Cardiac muscle cell (in vitro differentiated cells and primary cell): Measurements from ENCODE around the gene SENP8. TPM values are rescaled to one million over a fixed set of nuclear protein-coding genes. Genes with fewer than 3 reads are reported as not detected.

Experiments
- DNase-seq, 2 donors: peaks; one replicate each; pipeline versions ENCODE4 v3.0.0 to v3.0.0-alpha.2; 2010 to 2017; ENCODE audit warnings: low read depth in 1 of 2, low spot score in 1 of 2
- H3K27ac ChIP-seq: fragments of 200-600 bp; sonication (generic); 2 replicates; pipeline ENCODE4 v1.5.1; 2016
- H3K27me3 ChIP-seq: fragments of 200-600 bp; sonication (generic); 2 replicates; pipeline ENCODE4 v1.6.0; 2016; ENCODE audit warnings: control low read depth
- H3K36me3 ChIP-seq: fragments of 200-600 bp; sonication (generic); 2 replicates; pipeline ENCODE4 v1.5.1; 2016; ENCODE audit warnings: control low read depth
- H3K4me1 ChIP-seq: fragments of 200-600 bp; sonication (generic); 2 replicates; pipeline ENCODE4 v1.8.1; 2017; ENCODE audit warnings: low read depth, mild to moderate bottlenecking, mixed run types
- H3K4me3 ChIP-seq: fragments of 200-600 bp; sonication (generic); 2 replicates; pipeline ENCODE4 v1.5.1; 2016; ENCODE audit warnings: mild to moderate bottlenecking
- H3K9me3 ChIP-seq: fragments of 200-600 bp; sonication (generic); 2 replicates; pipeline ENCODE4 v1.5.1; 2017; ENCODE audit warnings: low read depth, mild to moderate bottlenecking, control low read depth
- CTCF ChIP-seq: IDR thresholded peaks from 2 replicates; pipeline ENCODE4 v1.5.1; 2012; ENCODE audit warnings: low read depth, mild to moderate bottlenecking, low read length
- polyA plus RNA-seq: library from polyadenylated mRNA; unstranded; fragments of >200 nt; fragmentation: Nextera tagmentation; extraction: Ambion mirVana; gene quantifications from 2 replicates; pipeline ENCODE4 v1.2.1, GENCODE V29; 2016
- total RNA-seq: library from RNA; depleted of rRNA; stranded (reverse); fragments of >200 nt; gene quantifications from 2 replicates; pipeline ENCODE4 v1.2.3, GENCODE V29; 2016

The SENP8 gene
- total and polyA plus RNA-seq, 2 experiments from 2014 or later, result 4.6 to 11.0 TPM

GRCh38 chr15:72130272-72130671 is 12.1 kb downstream of the SENP8 start:
- Histone ChIP-seq H3K27ac (no peak overlapping the region), H3K4me1 (peaks cover 5% of the 10 kb centered on the region), H3K4me3 (no peak overlapping the region), H3K27me3 (no peaks in the 10 kb centered on the region), H3K36me3 (no peaks in the 10 kb centered on the region), H3K9me3 (no peaks in the 10 kb centered on the region)
- no peak for DNase-seq
- TF ChIP-seq CTCF, result no peak

GRCh38 chr15:72131922-72132321 is 13.7 kb downstream of the SENP8 start:
- H3K9me3 ChIP-seq, result no peaks in the 10 kb centered on the region
- H3K4me1 ChIP-seq, result peaks cover 5% of the 10 kb centered on the region
- no peak for DNase-seq
- H3K27ac ChIP-seq, result no peak overlapping the region
- no peaks in the 10 kb centered on the region for H3K27me3 ChIP-seq
- H3K36me3 ChIP-seq, result no peaks in the 10 kb centered on the region
- no peak overlapping the region for H3K4me3 ChIP-seq
- no peak for TF ChIP-seq CTCF

- no peaks in the 10 kb centered on the region for H3K36me3 ChIP-seq
- no peak for DNase-seq
- no peaks in the 10 kb centered on the region for H3K27me3 ChIP-seq
- no peak for TF ChIP-seq CTCF
- no peak overlapping the region for H3K4me3 ChIP-seq
- peaks cover 5% of the 10 kb centered on the region for H3K4me1 ChIP-seq
- H3K27ac ChIP-seq, result no peak overlapping the region
- H3K9me3 ChIP-seq, result no peaks in the 10 kb centered on the region
Measured at GRCh38 chr15:72133211-72133610, 15.0 kb downstream of the SENP8 start.

GRCh38 chr15:72135719-72136118 is 17.5 kb downstream of the SENP8 start:
- Histone ChIP-seq H3K36me3 (no peaks in the 10 kb centered on the region), H3K4me1 (peaks cover 22% of the 10 kb centered on the region), H3K9me3 (no peaks in the 10 kb centered on the region), H3K27me3 (no peaks in the 10 kb centered on the region), H3K4me3 (no peak overlapping the region), H3K27ac (no peak overlapping the region)
- no peak for TF ChIP-seq CTCF
- DNase-seq, result no peak

GRCh38 chr15:72136170-72137051 is 18.2 kb downstream of the SENP8 start:
- Histone ChIP-seq H3K27me3 (no peaks in the 10 kb centered on the region), H3K27ac (no peak overlapping the region), H3K4me1 (peaks cover 28% of the 10 kb centered on the region), H3K4me3 (no peak overlapping the region), H3K9me3 (no peaks in the 10 kb centered on the region), H3K36me3 (no peaks in the 10 kb centered on the region)
- DNase-seq, result no peak
- no peak for TF ChIP-seq CTCF
